GM18520 (cell line): ENCODE data around the gene ICA1L.
"Not testable (repeated sequence)": the region's sequence is repeated elsewhere in the genome, so short reads cannot be mapped to it uniquely, and the experiment has no call there.

Experiments
- ATAC-seq: cut with Tn5 transposase; IDR thresholded peaks from one replicate; pipeline ENCODE4 v1.9.1; 2021; ENCODE audit not compliant: unreplicated experiment

Gene ICA1L

DNA sequence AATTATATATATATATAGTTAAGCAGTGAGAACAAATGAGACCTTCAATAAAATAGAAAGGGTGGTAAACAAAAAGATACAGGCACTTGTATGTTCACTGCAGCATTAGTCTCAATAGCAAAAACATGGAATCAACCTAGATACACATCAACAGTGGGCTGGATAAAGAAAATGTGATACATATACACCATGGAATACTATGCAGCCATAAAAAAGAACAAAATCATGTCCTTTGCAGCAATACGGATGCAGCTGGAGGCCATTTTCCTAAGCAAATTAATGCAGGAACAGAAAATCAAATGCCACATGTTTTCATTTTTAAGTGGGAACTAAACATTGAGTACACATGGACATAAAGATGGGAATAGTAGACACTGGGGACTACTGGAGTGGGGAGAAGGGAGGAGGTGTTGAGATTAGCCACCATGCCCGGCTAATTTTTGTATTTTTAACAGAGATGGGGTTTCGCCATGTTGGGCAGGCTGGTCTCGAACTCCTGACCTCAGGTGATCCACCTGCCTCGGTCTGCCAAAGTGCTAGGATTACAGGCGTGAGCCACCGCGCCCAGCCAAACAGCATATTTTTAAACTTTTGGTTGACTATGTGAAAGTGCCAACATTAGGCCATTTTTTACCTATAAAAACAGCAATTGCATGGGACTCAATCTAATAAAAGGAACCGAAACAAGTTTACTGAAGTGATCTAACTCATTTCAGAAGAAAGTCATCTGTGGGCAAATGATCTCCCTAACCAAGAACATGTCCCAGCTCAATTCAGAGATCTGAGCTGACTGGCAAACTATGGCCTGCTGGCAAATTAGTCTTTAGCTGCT lies 23.7 kb downstream of the ICA1L start:
- ATAC-seq, result no peak

DNA sequence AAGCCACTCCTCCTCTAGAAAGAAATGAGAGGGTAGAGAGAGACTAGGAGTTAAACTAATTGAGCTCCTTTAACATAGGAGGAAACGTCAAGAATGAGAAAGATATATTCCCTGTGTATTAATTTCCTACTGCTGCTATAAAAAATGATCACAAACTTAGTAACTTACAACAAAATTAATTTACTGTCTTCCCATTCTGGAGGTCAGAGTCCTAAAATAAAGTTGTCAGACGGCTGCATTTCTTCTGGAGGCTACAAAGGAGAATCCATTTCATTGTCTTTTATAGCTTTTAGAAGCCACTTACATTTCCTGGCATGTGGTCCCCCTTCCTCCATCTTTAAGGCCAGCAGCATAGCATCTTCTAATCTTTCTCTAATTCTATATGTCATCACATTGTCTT lies 26.9 kb downstream of the ICA1L start:
- ATAC-seq, result no peak

- ATAC-seq, result no peak
Observed at GRCh38 chr2:202842690-202843089, 28.9 kb downstream of the ICA1L start.

DNA sequence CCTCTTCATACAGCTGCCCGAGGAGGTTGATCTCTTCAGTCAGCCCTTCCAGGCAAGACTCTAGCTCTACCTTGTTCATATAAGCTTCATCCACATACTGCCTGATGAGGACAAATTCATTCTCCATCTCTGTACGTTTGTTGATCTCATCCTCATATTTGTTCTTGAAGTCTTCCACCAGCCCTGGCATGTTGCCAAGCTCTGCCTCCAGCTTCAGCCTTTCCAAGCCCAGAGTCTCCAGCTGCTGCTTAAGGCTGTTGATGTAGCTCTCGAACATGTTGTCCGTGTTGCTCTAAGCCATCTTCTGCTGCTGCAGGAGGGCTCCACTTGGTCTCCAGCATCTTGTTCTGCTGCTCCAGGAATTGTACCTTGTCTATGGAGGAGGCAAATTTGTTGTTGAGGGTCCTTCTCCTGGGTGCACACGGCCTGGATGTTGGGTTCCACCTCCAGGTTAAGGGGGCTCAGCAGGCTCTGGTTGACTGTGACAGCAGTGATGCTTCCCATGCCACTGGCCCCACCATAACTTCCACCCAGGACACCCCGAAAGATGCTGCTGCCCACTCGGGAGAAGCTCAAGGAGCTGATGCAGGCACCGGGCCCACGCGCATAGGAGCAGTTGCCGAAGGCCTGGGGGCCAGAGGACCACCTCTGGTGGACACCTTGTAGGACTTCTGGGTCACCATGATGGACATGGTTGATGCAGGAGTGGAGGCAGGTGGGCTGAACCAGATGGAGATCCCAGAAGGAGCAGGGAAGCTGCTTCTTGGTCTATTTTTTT lies 30.3 kb downstream of the ICA1L start:
- no peak for ATAC-seq

DNA sequence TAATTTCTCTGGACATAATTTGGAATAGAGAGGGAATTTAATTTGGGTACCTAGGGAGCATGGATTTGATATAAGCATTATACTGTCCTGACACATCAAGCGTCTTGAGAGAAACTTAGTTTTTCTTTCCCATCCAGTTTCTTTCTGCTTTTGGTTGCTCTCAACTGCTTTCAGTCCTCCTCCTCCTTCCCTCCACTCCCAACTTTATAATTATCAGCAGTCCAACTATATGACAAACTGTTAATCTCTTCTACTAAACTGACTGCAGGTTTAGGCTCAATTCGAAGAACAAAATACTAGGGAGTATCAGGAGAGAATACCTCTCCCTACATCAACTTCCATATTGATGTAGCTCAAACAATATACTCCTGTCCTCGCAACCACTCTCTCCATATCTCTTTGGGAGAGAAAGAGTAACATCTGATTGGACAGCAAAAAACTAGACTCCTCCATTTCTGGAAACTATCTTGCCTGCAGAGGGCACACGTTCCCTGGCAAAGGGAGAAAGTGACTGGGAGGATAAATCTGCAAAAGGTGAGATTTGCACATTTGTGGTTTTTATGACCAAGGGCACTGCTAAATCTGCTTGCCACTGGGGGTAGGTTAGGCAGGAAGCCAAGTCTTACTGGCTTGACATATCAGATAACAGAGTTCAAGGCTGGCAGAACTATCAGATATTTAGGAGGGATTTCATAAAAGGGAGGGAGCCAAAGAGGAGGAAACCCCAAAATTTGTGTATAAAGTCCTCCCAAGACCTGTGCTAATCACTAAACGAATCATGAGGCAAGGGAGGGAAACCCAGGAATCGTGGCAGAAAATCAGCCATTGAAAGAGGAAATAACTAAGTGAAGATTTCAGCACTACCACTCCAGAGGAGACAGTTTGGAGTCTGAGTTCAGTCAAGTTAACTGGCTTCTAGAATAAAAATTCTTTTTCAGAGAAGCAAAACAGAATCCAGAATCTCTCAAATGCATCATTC lies 40.0 kb downstream of the ICA1L start:
- no peak for ATAC-seq

GRCh38 chr2:202824901-202825300 lies 46.7 kb downstream of the ICA1L start:
- ATAC-seq, result no peak

DNA sequence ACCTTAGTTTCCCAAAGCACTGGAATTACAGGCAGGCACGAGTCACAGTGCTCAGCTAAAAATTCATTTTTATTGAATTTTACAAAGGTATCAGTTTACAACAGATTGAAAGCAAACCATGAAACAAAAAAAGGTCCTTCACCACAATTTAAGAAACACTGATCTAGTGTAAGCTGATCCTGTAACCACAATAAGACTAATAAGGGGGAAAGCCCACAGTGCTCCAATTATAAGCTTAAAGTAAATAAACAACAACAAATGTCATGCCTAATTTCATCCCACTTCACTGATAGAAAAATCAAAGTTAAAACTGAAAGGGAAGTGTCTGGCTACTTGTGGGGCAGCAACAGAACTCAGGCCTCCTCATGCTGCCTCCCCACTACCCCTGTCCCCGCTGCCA lies 49.2 kb downstream of the ICA1L start:
- no peak for ATAC-seq

DNA sequence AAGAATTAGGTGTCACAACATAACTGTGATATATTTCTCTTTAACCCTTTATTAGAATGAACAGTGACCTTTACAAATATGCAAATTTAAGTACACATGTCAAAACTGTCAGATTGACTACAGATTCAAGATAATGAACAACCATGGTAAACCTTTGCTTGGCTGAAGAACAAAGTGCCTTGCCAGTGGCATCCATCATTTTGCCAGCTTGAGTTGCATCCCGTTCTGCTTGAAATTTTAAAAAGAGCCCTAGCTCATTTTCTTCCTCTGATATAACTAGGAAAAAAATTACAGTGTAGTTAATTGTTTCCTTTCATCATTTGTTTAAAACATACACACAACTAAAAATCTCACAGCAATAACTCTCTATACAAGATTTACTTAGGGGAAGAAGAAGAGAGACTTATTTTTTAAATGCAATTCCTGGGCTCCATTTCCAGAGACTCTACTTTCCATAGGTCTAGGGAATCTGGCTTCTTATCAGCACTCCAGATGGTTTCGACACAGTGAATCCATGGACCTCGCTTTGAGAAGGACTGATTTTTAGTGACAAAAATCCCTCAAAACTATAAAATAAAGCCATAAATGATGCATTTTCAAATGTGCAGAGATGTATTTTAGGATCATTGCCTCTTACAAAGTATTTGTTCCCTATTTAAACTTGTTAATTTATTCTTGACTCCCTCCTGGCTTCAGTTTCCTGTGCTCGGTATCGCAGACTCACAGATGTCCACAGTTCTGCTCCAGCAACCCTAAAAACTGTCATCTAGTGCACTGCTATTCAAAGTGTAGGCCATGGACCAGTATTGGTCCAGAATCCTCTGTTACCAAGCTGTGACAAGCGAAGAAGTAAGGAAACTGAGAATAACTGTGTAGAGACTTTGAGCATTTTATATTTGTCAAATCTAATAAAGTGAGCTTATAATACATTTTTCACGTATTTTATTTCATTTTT lies 50.1 kb downstream of the ICA1L start:
- no peak for ATAC-seq

DNA sequence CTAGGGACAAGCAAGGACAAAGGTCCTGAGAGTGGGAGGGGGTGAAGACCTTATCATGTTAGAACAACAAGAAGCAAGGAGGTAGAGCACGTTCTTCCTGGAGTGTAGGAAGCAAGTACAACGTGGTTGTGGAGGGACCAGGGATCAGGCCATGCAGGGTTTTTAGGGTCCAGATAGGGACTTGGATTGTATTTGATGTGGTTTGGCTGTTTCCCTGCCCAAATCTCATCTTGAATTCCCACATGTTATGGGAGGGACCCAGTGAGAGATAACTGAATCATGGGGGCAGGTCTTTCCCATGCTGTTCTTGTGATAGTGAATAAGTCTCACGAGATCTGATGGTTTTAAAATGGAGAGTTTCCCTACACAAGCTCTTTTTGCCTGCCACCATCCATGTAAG lies 53.2 kb downstream of the ICA1L start:
- no peak for ATAC-seq

- no peak for ATAC-seq
Observed at GRCh38 chr2:202817771-202818170, 53.8 kb downstream of the ICA1L start.

DNA sequence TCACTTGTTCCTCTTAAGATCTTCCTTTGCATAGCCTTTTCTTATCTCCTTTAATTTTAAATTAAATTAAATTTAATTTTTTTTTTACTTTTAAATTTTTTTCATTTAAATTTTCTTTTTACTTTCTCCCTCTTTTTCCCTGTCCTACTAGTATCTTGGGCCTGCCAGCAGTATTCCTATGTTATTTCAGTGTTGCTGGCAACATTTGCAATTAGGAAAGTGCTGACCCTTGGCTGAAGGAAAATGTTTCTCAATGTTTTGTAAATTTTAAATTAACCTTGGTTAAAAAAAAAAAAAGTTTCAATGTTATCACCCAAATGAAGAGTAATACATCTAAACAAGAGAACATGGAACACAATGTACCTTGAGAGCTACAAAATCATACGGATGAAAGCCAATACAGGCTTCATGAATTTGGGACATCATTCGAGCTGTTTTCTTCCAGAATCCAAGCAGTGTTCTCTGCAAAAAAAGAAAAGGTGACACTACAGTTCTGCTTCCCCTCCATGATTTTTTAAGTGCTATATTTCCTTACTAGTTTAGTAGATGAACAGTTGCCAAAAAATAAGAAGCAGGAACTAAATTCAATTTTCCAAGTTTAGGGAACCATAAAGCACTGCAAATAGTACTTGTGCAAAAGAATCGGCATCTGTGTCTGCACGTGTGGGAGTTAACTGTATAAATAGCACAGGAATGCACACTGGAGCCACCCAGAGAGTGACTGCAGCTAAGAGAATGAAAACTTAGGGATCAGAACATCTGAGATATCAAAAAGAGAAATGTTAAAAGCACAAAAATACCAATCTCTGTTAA lies 55.8 kb downstream of the ICA1L start:
- ATAC-seq, result no peak

DNA sequence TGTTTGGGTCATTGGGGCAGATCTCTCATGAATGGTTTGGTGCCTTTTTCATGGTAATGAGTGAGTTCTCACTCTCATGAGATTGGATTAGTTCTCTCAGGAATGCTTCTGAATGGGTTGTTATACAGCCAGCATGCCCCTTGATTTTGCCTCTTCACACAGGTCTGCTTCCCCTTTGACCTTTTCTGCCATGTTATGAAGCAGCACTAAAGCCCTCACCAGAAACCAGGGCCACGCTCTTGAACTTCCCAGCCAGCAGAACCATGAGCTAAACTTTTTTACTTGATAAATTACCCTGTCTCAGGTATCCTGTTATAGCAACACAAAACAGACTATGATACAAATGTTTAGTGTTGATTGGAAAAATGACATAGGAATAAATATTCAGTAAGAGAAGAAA lies 57.3 kb downstream of the ICA1L start:
- no peak for ATAC-seq

DNA sequence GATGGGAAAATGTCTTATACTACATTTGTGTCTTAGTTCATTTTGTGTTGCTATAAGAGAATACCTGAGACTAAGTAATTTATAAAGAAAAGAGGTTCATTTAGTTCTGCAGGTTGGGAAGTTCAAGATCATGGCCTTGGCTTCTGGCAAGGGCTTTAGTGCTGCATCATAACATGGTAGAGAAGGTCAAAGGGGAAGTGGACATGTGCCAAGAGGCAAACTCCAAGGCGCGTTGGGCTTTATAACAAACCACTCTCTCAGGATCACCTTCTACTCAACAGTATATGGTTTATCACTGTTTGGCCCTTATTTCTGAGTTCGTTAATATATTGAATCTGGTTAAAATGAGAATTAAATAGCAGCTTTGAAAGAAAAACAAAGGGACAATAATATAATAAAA lies 58.2 kb downstream of the ICA1L start:
- no peak for ATAC-seq

DNA sequence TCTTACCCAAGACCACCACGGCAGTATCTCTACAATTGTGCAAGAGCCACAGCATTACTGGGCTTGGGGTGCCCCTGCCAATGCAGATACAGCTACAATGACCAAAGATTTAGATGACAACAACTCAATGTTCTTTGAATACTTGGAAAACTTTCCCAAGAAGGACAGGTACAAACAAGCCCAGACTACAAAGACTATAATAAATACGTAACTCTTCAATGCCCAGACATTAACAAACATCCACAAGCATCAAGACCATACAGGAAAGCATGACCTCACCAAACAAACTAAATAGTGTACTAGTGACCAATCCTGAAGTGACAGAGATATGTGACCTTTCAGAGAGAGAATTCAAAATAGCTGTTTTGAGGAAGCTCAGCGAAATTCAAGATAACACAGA lies 62.8 kb downstream of the ICA1L start:
- no peak for ATAC-seq

GRCh38 chr2:202807431-202808138 lies 64.0 kb downstream of the ICA1L start:
- not testable (repeated sequence) for ATAC-seq

- ATAC-seq, result not testable (repeated sequence)
Observed at GRCh38 chr2:202805911-202806310, 65.7 kb downstream of the ICA1L start.

DNA sequence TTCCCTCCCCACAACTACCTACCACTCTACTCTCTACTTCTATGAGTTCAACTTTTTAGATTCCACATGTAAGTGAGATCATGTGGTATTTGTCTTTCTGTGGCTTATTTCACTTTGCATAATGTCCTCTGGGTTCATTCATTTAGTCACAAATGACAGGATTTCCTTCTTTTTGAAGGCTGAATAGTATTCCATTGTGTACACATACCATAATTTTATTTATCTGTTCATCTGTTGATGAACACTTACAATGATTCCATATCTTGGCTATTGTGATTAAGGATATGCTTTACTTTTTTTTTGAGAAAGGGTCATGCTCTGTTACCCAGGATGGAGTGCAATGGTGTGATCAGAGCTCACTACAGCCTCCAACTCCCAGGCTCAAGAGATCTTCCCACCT lies 73.6 kb downstream of the ICA1L start:
- ATAC-seq, result no peak

GRCh38 chr2:202790676-202791075 lies 80.9 kb downstream of the ICA1L start:
- ATAC-seq, result no peak

DNA sequence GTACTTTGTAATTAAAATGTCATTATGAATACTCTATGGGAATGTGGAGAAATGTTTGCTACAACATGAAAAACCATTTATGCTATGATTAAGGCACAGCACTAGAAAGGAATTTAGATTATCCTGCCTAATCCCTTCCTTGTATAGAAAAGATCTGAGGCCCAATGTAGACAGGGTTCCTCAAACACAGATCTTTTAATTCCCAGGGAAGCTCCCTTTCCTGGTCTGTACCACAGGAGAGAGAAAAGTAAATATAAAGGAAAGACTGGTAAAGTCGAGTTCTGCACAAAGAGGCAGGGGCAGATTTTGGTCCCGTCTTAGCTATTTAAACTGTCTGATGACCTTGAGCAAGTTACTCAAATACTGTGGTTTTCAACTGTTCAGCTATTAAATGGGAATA lies 84.7 kb downstream of the ICA1L start:
- ATAC-seq, result no peak
